ENCODE results near the gene MAD1L1.
A peak's percentile ranks its signal among the peaks of the same experiment; 100 is the strongest.

MAD1L1 gene

DNA sequence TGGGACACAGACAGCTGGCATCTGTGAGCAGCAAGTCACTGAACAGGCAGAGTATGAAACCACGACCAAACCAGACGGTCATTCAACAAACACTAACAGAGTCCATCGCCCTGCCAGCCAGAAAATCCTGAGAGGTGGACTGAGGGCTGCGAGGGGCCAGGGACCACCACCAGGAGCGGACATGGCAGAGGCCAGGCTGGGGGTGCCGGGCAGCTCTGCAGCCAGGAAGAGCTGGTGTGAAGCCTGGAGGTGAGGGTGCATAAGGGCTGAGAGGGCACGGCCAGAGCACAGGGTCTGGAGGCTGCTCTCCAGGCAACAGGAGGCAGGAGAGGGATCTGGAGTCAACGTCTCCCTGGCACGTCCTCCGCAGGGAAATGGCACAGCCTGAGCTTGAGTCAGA is 15.5 kb downstream of the MAD1L1 start:
- DNase-seq: no peak

DNA sequence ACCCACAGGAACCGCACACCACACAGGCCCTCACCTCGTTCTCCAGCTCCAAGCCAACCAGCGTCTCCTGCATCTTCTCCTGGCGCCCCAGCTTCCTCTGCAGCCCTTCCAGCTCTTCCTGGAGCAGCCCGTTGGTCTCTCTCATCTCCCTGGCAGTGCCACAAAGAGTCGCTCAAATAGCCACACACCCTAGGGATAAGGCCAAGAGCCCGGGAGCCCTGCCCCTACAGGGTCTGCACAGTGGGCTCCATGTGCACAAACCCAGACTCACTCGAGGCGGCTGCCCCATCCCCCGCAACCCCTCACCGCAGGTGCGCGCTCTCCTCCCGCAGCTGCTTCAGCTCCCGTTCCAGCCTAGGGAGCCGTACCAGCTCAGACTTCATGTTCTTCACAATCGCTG is 16.9 kb downstream of the MAD1L1 start:
- DNase-seq: no peak

DNA sequence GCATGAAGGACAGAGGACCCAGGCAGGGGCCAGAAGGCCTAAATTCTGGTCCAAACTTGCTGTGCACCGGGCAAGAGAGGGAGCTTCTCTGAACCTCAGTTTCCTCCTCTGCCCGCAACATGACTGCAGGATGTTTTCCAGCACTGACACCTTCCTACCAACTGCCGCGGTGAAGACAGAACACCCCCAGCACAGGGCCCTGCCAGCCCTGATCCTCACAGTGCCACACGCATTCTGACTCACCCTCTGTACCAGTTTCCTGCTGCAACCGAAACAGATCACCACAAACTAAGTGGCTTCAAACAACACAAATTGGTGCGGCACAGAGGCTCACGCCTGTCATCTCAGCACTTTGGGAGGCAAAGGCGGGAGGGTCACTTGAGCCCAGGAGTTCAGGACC is 18.1 kb downstream of the MAD1L1 start:
- no peak for DNase-seq

DNA sequence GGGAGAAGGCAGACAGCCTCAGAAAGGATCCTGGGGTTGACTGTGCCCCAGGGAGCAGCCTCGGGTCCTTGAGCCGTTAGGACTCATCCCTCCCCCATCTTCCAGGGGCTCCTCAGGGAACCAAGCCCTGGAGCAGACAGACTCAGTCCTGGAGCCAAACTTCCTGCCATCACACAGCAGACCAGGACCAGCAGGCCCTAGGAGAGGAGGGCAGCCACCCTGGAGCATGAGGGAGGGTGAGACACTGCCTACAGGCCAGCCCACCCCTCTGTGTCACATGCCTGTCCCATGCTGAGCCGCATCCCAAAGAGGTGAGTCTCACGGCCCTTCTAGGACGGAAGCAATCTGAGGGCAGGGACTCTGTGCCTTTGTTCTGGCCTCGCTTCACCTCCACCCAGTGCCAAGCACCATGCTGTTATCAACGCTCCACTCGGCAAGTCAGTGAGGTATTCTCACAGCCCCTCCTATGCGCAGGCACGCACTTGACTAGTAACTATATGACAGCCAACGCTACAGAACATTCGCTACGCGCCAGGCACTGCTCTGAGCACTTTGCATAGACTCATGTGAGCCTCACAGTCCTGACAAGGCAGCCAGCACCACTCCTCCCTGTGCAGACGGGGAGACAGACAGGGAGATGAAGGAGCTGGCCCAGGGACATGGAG is 19.1 kb downstream of the MAD1L1 start:
- DNase-seq: no peak

DNA sequence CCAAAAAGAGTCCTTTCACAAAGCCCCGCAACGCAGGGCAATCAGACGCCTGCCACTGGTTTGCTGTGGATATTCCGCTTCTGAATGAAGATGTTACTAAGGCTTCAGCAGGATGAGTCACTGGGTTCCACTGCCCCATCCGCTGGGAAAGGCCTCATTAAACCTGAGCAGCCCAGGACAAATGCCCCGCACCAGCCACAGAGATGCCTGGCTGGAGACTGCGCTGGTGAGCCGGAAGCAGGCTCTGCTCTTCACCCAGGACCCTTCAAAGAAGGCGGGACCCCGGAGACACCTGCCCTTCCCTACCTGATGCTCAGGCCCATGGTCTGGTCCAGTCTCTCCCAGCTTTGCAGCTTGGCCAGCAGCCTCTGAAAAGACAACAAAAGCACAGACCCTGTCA is 19.8 kb downstream of the MAD1L1 start:
- no peak for DNase-seq

DNA sequence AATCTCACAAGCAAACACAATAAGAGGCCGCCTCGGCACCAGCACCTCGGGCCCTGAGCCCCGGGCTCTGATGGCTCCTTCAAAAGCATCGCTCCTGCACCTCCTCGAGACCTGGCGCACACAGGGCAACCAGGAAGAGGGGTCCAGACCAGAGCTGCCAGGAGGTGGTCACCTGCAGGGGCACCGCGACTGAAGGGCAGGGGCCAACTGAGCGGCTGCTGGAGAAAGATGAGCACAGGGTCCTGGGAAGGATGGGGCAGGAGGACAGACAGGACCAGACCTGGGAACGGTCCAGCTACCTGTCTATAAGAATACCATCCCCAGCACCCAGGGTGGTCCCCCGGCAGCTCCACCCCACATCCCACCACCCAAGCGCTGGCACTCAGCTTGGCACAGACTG is 20.8 kb downstream of the MAD1L1 start:
- no peak for DNase-seq

DNA sequence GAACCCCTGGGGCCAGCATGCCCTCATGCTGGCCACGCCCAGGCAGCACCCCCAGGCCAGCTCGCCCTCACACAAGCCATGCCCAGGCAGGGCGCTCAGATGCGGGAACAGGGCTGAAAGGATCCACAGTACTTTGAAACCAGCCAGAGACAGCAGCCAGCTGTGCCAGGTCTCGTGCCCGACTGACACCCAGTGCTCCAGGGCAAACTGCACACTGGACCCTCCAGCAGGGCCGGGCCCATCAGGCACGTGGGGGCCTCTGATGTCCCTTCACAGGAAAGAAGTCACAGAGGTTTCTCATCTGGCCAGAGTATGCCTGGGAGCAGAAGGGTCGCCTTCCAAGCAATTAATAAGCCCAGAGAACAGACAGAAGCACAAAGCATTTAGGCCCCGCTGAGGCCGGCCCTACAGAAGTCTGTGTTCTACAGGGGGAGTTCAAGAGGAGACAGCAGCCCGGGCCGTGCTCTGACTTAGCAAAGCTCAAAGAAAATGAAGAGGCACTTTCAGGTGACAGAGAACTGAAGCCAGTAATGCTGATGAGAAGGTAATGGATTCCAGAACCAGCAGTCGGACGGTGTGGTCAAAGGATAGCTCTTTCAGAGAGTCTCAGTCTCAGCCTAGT is 21.4 kb downstream of the MAD1L1 start:
- no peak for DNase-seq

DNA sequence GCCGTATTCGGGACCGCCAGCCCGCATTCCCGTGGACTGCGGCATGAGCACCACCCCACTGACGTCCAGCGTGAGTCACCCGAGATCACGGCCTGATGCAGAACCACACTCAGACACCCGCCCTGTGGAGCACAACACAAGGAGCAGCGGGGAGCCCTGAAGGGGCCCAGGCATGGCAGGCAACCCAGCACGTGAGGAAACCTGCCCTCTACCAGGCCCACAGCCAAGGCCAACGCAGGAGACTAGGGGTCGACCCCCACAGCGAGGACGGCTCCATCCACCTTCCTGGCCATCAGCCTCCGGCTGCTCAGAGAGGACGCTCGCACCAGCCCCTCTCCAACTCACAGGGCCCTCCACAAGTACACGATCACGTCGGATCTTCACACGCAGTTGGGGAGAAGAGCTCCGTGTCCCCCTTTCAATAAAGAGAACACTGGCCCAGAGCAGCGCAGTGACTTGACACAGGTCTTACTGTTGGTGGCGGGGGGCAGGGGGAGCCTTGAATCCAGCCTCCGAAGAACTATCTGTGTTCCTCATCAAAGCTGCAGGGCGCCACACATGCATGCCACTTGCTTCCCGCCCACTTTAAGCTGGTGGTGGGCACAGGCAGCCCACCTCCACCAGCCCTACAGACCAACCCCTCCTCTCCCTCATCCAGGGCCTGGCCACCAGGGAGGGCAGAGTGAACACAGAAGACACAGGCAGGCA is 22.0 kb downstream of the MAD1L1 start:
- no peak for DNase-seq

DNA sequence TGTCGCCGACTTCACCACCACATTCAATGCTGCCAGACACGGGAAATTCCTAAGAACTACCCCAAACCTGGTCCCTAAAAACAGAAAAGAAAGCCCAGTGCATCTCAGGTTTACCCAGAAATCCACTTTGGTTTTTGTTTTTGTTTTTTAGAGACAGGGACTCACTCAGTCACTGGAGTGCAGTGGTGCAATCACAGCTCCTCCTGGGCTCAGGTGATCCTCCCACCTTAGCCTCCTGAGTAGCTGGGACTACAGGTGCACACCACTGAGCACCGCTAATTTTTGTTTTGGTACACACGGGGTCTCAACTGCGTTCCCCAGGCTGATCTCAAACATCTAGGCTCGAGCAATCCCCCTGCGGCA is 22.8 kb downstream of the MAD1L1 start:
- DNase-seq: no peak

DNA sequence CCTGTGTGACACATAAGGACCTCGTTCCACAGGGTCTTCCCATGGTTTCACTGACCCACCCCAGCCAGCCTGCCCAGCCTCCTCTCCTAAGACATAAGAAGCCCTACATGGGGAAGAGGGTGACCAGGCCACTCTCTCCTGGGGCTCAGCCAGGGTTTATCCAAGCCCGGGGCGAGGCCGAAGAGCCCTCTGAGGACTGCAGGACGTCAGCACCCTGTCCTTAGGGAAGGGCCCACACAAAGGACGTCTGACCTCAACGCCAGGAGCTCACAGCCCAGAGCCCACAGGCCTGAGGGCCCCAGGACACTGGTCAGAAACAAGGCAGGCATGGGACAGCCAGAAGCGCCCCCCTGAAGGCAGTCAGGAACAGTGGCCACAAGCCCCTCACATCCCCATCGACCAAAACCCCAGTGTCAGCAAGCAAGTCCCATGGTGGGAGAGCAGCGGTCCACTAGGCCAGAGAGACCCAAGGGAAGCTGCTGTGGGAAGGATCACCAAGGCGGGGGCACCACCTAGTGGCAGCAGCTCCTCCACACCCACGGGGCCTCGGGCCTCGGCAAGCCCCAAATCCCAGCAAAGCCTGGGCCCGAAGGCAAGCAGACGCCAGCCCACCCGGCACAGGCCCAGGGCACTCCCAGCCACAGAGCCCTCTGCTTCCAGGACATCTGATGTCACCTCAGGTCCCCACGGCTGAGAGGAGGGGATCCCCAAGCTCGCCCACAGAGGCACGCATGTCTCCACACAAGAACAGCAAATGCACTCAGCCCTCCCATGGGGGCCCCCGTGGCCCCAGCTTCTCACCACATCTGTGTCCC is 23.4 kb downstream of the MAD1L1 start:
- peak; percentile 27 to 39 for DNase-seq

DNA sequence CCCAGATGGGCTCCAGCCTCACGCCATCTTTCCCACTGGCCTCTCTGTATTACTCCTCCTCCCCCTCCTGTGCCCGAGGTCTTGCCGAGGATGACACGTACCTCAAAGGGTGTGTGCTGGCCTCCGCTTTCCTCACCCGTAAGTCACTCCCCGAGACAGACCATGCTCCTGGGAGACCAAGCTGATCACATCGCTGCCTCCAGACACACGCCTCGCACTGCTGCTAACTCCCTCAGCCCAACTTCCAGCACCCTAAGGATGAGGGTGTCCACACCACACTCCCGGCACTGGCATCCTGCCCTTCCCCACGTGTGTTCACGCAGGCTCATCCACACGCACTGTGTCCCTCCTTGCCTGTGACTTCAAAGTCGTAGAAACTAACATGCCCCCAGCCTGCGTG is 24.0 kb downstream of the MAD1L1 start:
- DNase-seq: no peak

DNA sequence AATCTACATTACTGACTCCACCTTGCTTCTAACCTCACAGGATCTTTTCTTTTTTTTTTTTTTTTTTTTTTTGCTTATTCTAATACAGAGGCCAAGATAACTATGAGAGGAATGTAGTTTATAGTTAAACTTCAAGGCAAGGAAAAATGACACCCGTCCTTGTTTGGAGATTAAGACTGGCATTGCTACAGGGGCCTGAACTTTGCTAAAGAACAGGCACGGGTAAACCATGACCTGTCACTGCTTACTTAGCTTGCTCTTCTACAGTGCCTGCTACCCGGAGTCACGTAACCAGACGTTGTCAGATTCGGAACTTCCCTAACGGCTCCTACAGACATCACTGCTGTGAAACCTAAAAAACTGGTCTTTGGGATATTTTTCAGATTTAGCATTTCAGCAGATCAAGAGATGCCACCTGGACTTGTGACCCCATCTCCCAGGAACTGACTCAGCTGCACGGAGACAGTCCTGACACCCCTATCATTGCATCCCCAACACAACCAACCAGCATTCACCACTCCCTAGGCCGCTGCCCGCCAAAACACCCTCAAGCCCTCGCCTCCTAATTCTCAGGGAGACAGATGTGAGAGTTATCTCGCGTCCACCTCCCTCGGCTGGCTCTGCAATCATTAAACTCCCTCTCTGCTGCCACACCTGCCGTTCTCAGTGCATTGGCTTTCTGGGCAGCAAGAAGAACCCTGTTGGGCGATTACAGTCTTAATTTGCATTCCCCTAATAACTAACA is 27.5 kb downstream of the MAD1L1 start:
- DNase-seq: no peak

DNA sequence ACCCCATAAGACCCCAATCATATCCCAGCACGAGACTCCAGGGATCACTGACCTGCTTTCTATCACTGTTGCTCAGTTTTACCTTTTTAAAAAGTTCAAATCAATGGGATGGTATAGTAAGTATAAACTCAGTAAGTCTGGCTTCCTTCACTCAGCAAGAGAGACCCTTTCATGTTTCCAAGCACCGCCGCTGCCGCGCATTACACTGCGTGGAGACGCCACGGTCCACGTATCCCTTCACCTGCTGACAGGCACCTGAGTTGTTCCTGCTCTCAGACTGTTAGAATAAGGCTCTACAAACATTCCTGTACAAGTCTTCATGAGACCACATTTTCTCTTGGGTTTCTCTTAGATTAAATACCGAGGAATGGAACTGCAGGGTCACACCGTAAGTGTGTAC is 28.3 kb downstream of the MAD1L1 start:
- DNase-seq: no peak

DNA sequence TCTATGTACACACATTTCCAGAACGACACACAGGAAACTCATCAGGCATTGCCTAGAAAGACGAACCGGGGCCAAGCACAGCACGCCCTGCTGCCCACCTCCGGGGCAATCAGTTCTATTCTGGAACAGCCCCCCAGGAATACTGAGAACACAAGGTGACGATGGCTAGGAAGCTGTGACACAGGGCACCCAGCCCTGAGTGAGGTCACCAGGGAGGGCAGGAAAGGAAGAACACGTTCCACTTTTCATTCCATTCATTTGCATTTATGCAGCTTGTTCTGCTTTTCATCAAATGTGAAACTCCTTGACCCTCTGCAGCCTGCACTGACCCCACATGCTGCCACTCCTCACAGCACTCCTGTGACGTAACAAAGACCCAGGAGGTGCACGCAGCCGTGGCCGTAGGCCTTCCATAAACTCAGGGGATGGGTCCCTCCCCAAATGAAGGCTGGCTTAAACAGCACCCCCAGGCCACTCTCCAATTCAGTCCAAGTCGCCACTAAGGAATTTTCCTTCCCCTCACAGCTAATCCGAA is 28.9 kb downstream of the MAD1L1 start:
- no peak for DNase-seq

DNA sequence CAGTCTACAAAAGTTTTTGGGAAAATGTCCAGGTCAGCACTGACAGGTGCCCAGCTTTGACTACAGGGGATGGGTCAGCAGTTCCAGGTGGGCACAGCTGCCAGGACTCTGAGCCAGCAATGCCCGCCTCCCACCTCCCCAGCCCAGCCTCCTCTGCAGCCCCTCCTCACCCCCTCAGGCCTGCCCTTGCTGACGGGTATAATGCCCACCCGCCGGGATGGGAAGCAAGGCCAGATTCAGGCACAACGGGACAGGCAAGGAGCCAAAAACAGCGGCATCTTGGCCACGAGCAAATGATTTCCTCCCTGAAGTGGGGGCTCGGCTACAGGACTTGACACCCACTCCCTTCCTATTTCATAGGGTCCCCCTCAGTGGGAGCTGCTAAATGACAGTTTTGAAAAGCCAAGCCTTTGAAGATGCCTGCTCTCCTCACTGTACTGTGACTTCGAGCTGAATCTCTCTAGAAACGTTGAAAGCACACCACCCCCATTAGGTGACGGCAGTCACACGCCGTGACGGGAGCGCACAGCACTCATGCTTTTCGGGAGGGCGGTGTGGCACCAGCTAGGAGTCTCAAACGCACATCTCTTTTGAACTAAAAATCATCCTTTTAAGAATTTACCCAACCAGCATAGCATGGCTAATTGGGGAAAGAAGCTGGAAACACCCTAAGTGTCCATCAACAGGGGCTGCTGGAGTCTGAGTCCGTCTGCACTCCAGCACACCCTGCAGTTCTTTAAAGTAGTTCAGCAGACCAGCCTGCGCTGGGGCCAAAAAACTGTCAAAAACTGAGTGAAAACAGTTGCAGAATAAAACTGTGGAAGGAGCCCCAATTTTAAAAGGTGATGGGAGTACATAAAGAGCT is 29.6 kb downstream of the MAD1L1 start:
- no peak for DNase-seq

DNA sequence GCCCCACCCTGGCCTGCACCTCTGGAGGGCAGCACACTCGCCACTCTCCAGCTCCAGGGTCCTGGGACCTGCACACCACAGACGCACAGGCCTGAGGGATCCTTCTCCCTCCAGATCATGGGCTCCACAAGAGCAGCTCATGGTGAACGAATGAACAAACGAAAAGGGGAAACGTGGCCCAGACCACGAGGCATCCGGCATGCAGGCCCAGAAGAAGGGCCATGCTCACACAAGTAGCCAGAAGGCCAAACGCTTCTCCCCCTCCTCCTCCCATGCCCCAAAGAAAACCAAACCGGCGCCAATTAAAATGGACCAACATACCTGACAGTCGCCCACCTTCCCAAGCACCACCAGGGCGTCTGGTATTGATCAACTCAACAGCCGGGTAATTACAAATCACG is 30.4 kb downstream of the MAD1L1 start:
- DNase-seq: no peak

DNA sequence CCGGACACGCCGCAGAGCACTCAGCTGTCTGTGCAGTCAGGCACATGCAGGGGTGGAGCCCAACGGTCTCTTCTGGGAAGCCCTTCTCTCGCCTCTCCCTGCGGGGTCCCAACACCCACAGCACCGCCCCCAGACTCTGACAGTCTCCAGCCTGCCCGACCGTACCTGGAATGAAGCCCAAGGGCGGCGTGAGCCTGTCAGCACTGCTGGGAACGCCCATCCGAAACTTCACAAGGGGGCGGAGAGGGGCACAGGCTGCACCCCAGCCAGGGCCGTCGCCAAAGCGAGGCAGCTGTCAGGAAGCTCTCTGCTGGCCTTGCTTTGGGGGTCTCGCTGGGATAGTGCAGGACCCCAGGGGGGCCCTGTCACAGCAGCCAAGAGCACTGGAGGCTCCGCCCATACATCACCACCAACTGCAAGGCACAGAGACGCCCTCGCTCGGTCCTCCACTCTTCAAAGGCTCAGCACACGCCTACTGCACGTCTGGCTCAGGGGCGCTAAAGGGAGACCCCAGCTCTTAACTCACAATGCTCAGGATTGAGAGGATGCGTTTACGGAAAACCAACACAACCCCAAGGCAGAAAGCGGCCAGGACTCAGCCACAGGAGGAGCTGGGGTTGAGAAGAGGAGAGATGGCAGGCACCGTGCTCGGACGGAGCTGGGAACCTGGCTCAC is 30.9 kb downstream of the MAD1L1 start:
- no peak for DNase-seq

DNA sequence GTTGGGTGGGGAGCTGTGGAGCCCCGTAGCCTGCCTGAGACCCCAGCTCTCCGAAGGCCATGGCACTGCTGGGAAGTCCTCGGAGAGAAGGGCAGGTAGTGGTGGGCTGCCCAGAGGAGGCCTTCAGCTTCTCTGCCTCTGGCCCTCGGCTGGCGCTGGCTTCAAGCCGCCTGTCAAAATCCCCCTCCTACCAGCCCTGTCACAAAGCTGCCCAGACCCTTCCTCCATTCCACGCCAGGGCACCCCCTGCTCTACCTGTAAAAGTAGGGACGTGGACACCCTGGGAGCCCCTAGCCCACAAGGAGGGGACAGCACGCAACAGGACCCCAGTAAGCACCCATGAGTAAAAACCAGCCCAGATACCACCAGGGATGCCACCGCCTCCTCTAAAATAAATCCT is 31.6 kb downstream of the MAD1L1 start:
- DNase-seq: no peak

DNA sequence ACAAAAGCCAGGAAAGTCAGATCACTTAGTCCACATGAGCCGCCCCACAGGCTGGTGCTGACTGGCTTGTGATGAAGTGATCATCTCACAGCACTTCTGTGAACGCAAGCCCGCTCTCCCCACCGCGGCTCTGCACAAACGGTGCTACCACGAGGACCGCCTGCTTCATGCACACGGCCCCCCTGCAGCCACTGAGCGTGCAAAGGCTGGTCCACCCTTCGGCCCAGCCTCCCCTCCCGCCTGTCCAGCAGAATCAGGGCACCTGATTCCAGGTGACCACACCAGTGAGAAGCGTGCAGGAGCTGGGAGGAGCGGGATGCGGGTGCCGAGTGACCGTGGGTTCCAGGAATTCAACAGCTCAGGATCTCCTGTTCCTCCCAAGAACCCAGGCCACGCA is 32.2 kb downstream of the MAD1L1 start:
- no peak for DNase-seq

DNA sequence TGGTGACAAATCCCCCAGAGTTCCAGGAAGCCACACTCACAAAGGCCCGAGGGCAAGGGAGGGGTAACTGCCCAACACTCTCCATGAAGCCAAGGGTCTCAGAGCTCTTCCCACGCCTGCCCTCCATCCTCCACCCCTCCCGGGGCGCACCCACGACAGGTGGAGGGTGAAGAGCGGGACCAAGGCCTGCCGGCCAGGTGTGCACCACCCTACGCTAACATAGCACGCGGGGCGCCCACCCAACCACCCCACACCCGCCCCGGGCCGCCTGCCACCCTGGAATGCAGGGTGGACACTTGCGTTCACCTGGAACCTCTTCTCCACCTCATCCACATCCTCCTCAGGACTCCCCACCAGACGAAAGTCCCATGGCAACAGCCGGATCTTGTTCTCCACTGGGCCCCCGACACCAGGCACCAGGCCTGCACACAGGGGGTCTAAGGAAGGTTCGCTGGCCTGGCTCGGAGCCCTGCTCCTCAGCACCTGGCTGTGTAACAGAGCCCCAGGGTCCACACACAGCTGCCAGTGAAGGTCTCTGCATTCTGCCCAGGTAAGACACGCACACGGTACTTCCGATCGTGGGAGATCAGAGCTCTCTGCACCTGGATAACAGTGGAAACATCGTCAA is 32.7 kb downstream of the MAD1L1 start:
- DNase-seq: no peak

DNA sequence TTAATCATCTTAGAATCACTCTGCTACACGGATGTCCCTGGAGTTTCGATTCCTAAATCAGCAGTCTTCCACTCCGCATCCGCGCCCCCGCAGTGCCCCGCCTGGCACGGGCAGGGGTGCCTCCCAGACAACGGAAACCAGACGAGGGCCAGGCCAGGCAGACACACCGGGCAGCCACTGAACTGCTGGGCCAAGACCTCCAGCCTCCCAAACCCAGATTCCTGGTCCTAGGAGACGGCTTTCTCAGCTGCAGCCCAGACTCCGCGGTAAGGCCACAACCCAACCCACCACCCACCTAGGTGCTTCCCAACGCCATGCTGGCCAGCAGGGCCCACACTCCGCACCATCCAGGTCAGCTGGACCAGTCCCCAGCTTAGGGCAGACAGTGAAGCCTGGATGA is 33.2 kb downstream of the MAD1L1 start:
- no peak for DNase-seq
